CD14-positive monocyte (primary cell): ENCODE results near the gene PA2G4. TPM values are rescaled to one million over a fixed set of nuclear protein-coding genes. Genes with fewer than 3 reads are reported as not detected.
"Not testable (repeated sequence)": the region's sequence is repeated elsewhere in the genome, so short reads cannot be mapped to it uniquely, and the experiment has no call there.

Experiments used
- DNase-seq, 3 donors: peaks; one replicate each; pipeline ENCODE4 v3.0.0-alpha.2; 2011 to 2022
- H2AFZ ChIP-seq: 2 replicates; pipeline ENCODE4 v1.6.0; 2012; ENCODE audit warnings: mild to moderate bottlenecking, low read depth, low read length, inconsistent platforms; ENCODE audit not compliant: insufficient read depth, poor library complexity, severe bottlenecking
- H3K27ac ChIP-seq, 2 donors: 1 replicate in 1 of 2; 2 replicates in 1 of 2; pipeline ENCODE4 v1.5.1; 2012 to 2013; ENCODE audit warnings: low read length in 2 of 2, control low read depth in 1 of 2, inconsistent platforms in 1 of 2, low read depth in 1 of 2, mild to moderate bottlenecking in 1 of 2
- H3K27me3 ChIP-seq, 2 donors: one replicate each; pipeline versions ENCODE4 v1.6.0 to v1.6.1; 2011 to 2013; ENCODE audit warnings: low read length in 2 of 2; ENCODE audit not compliant: control insufficient read depth in 2 of 2, insufficient read depth in 2 of 2
- H3K36me3 ChIP-seq, 2 donors: replicated peaks in 1 of 2; 1 replicate in 1 of 2; 2 replicates in 1 of 2; pipeline versions ENCODE4 v1.5.1 to v1.6.1; 2012 to 2013; ENCODE audit warnings: low read length in 2 of 2, control low read depth in 1 of 2, inconsistent platforms in 1 of 2, mild to moderate bottlenecking in 1 of 2; ENCODE audit not compliant: insufficient read depth in 2 of 2, control insufficient read depth in 1 of 2
- H3K4me1 ChIP-seq, 2 donors: 1 replicate in 1 of 2; 2 replicates in 1 of 2; pipeline versions ENCODE4 v1.5.1 to v1.6.1; 2012 to 2013; ENCODE audit warnings: low read length in 2 of 2, control low read depth in 1 of 2, inconsistent platforms in 1 of 2, mild to moderate bottlenecking in 1 of 2, moderate library complexity in 1 of 2; ENCODE audit not compliant: insufficient read depth in 2 of 2, control insufficient read depth in 1 of 2
- H3K4me2 ChIP-seq: replicated peaks from 2 replicates; pipeline ENCODE3; 2012; ENCODE audit warnings: low read length, moderate library complexity, mild to moderate bottlenecking; ENCODE audit not compliant: poor library complexity, severe bottlenecking; ENCODE audit errors: extremely low read depth
- H3K4me3 ChIP-seq, 3 experiments: fragments of 200-600 bp in 1 of 3; sonication (generic) in 1 of 3; replicated peaks in 1 of 3; 1 replicate in 2 of 3; 2 replicates in 1 of 3; pipeline ENCODE4 v1.5.1; 2011 to 2013; ENCODE audit warnings: low read length in 3 of 3, mild to moderate bottlenecking in 3 of 3, control low read depth in 2 of 3, low read depth in 2 of 3, inconsistent platforms in 1 of 3, moderate library complexity in 1 of 3
- H3K79me2 ChIP-seq: 2 replicates; pipeline ENCODE4 v1.6.0; 2012; ENCODE audit warnings: mild to moderate bottlenecking, control low read depth, inconsistent platforms, low read length, moderate library complexity; ENCODE audit not compliant: insufficient read depth
- H3K9ac ChIP-seq: 2 replicates; pipeline ENCODE4 v1.6.0; 2017; ENCODE audit warnings: low read length, mild to moderate bottlenecking; ENCODE audit not compliant: insufficient read depth, poor library complexity, severe bottlenecking
- H3K9me3 ChIP-seq, 2 donors: replicated peaks in 1 of 2; 1 replicate in 1 of 2; 2 replicates in 1 of 2; pipeline versions ENCODE4 v1.5.1 to v1.6.1; 2012 to 2013; ENCODE audit warnings: low read length in 2 of 2, control low read depth in 1 of 2; ENCODE audit not compliant: control insufficient read depth in 1 of 2, insufficient read depth in 1 of 2
- H4K20me1 ChIP-seq: 2 replicates; pipeline ENCODE4 v1.6.0; 2012; ENCODE audit warnings: mild to moderate bottlenecking, low read length, control low read depth, moderate library complexity; ENCODE audit not compliant: insufficient read depth
- H3K27ac Mint-ChIP-seq, 7 donors: one replicate each; pipeline ENCODE4 v1.8.0; 2020; ENCODE audit warnings: mild to moderate bottlenecking in 7 of 7, mixed read lengths in 7 of 7, moderate library complexity in 6 of 7, inconsistent platforms in 2 of 7
- H3K27me3 Mint-ChIP-seq, 3 donors: one replicate each; pipeline ENCODE4 v1.8.0; 2021 to 2022; ENCODE audit warnings: low read depth in 3 of 3, mild to moderate bottlenecking in 3 of 3, mixed read lengths in 3 of 3, moderate library complexity in 3 of 3, inconsistent platforms in 1 of 3
- H3K36me3 Mint-ChIP-seq, 2 donors: one replicate each; pipeline ENCODE4 v1.8.0; 2020; ENCODE audit warnings: mixed read lengths in 2 of 2, inconsistent platforms in 1 of 2, mild to moderate bottlenecking in 1 of 2
- H3K4me1 Mint-ChIP-seq: one replicate; pipeline ENCODE4 v1.8.0; 2020; ENCODE audit warnings: mild to moderate bottlenecking, mixed read lengths
- H3K4me3 Mint-ChIP-seq, 2 donors: one replicate each; pipeline ENCODE4 v1.8.0; 2020; ENCODE audit warnings: mild to moderate bottlenecking in 2 of 2, mixed read lengths in 2 of 2, moderate library complexity in 1 of 2
- H3K9me3 Mint-ChIP-seq, 7 donors: one replicate each; pipeline ENCODE4 v1.8.0; 2020 to 2022; ENCODE audit warnings: mixed read lengths in 7 of 7, mild to moderate bottlenecking in 6 of 7, moderate library complexity in 6 of 7, inconsistent platforms in 2 of 7
- WGBS: methylation state at CpG from one replicate; pipeline ENCODE4 v1.1.5; 2013; ENCODE audit warnings: missing lambda C conversion rate; ENCODE audit not compliant: insufficient coverage; 5-methylcytosine and 5-hydroxymethylcytosine counted together
- intact Hi-C, 2 donors: fragments of 100-400 bp; cut with micrococcal nuclease; formaldehyde crosslinking; loops; one replicate each; pipeline versions ENCODE4 v1.15.0 to v1.15.1; 2023
- polyA plus RNA-seq, 3 donors: library from polyadenylated mRNA; depleted of rRNA in 1 of 3; unstranded in 2 of 3; stranded (reverse) in 1 of 3; fragments of 300-500 nt in 2 of 3; fragments of >200 nt in 1 of 3; fragmentation: Illumina TruSeq in 2 of 3; gene quantifications; 1 replicate in 2 of 3; 2 replicates in 1 of 3; pipeline ENCODE4 v1.2.3, GENCODE V29; 2012 to 2021
- TF ChIP-seq, protein P1 (sequence below): fragments of 200-600 bp; IDR thresholded peaks from one replicate; pipeline ENCODE4 v1.8.0; 2022; ENCODE audit warnings: antibody characterized with exemption, mild to moderate bottlenecking

Gene PA2G4
- polyA plus RNA-seq, 3 donors, result 83.0 to 84.2 (median 83.0) TPM

DNA sequence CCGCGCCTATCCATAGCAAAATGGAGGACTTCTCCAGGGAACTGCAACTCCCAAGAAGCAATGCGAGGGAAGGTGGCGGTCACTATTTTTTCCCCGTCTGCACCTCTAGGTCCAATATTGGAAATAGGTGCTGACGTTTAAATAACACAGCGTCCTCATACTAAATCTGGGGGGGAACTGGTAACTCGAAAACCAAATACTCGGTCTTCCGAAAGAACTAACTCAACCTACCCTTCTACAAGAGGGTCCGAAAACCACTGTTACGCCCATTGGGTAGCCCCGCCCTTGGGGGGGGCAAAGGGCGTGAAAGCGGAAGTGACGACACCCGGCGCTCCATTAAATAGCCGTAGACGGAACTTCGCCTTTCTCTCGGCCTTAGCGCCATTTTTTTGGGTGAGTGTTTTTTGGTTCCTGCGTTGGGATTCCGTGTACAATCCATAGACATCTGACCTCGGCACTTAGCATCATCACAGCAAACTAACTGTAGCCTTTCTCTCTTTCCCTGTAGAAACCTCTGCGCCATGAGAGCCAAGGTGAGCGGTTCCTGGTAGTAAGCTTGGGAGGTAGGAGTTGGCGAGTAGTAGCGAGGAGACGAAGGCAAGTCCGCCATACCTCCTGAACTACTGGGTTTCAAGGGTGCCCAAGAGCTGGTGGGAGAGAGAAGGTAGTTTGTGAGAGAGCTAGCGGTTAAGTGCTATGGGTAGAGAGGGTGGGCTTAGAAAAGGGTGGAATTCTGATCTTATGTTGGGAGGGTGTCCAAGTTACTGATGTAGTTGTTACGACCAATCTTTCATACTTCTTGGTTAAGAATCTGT is 12.1 kb downstream of the PA2G4 start, which contains the start of gene RPL41:
TSS of gene RPL41 (plus strand) at position 367 of the 815 bp plus-strand sequence.
- no peaks in the 10 kb centered on the region for H3K27me3 Mint-ChIP-seq
- peak; percentile 92 to 94 (median 93) for DNase-seq
- peaks cover 14% of the 10 kb centered on the region for H4K20me1 ChIP-seq
- H3K27ac Mint-ChIP-seq, result peak within 1 kb of the TSS; percentile 97 to 100 (median 99)
- no peaks in the 10 kb centered on the region for H3K9me3 ChIP-seq
- peak within 1 kb of the TSS; percentile 85 for H3K4me2 ChIP-seq
- H3K79me2 ChIP-seq, result peaks cover 47% of the 10 kb centered on the region
- peak within 1 kb of the TSS; percentile 91 for H3K9ac ChIP-seq
- peak within 1 kb of the TSS; percentile 95 to 98 for H3K4me3 Mint-ChIP-seq
- H3K4me1 Mint-ChIP-seq, result peaks cover 31% of the 10 kb centered on the region
- peak within 1 kb of the TSS; percentile 88 to 97 (median 89) for H3K4me3 ChIP-seq
- H3K36me3 ChIP-seq, result peaks cover 34 to 38% of the 10 kb centered on the region in 2 donors
- H3K27me3 ChIP-seq, result no peaks in the 10 kb centered on the region
- TF ChIP-seq, protein P1, sequence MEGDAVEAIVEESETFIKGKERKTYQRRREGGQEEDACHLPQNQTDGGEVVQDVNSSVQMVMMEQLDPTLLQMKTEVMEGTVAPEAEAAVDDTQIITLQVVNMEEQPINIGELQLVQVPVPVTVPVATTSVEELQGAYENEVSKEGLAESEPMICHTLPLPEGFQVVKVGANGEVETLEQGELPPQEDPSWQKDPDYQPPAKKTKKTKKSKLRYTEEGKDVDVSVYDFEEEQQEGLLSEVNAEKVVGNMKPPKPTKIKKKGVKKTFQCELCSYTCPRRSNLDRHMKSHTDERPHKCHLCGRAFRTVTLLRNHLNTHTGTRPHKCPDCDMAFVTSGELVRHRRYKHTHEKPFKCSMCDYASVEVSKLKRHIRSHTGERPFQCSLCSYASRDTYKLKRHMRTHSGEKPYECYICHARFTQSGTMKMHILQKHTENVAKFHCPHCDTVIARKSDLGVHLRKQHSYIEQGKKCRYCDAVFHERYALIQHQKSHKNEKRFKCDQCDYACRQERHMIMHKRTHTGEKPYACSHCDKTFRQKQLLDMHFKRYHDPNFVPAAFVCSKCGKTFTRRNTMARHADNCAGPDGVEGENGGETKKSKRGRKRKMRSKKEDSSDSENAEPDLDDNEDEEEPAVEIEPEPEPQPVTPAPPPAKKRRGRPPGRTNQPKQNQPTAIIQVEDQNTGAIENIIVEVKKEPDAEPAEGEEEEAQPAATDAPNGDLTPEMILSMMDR, result no peak
- peak within 1 kb of the TSS; percentile 83 for H2AFZ ChIP-seq
- WGBS, result 3% methylated on average over 8 of the region's 34 CpGs
- no peaks in the 10 kb centered on the region for H3K9me3 Mint-ChIP-seq
- H3K4me1 ChIP-seq, result peaks cover 30 to 31% of the 10 kb centered on the region in 2 donors
- intact Hi-C loops, result loop anchor here (5.0 to 10.0 kb wide), 4 partner anchors 36 to 292 kb away; partner anchors contain the start of genes RPS26 (in 2 of the 2), DNAJC14 (in 1 of the 2), MYL6B (in 1 of the 2) and RAB5B (in 1 of the 2)
- peak within 1 kb of the TSS; percentile 90 to 98 for H3K27ac ChIP-seq
- peaks cover 42 to 45% of the 10 kb centered on the region in 2 donors for H3K36me3 Mint-ChIP-seq

DNA sequence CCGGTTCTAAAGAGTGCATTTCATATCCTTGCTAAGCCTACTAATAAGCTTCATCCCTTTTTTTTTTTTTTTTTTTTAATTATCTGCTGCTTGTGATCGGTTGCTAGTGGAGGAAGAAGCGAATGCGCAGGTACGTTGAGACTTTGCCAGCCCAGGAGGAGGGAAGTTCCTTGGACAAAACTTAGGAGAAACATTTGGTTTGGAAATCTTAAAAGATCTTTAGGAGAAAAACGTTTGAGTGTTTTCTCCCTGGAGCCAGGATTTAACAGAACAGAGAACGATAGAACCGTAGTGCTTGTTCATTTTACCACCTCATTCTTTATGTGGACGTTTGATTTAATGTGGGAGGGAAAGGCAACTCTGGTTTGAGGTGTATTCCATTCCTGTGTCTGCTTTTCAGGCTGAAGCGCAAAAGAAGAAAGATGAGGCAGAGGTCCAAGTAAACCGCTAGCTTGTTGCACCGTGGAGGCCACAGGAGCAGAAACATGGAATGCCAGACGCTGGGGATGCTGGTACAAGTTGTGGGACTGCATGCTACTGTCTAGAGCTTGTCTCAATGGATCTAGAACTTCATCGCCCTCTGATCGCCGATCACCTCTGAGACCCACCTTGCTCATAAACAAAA is 12.8 kb downstream of the PA2G4 start:
- Histone ChIP-seq H3K27ac (peak overlapping the region; percentile 90 to 98), H3K4me2 (peak overlapping the region; percentile 85), H3K9ac (peak overlapping the region; percentile 91), H3K4me1 (peaks cover 30 to 31% of the 10 kb centered on the region in 2 donors), H3K79me2 (peaks cover 53% of the 10 kb centered on the region), H3K4me3 (peak overlapping the region; percentile 88 to 97 (median 89)), H4K20me1 (peaks cover 22% of the 10 kb centered on the region), H3K36me3 (peaks cover 29 to 39% of the 10 kb centered on the region in 2 donors)
- WGBS, result 4% methylated on average over 4 of the region's 16 CpGs
- Mint-ChIP-seq H3K4me1 (peaks cover 33% of the 10 kb centered on the region), H3K36me3 (peaks cover 44 to 46% of the 10 kb centered on the region in 2 donors), H3K27ac (peak overlapping the region; percentile 97 to 100 (median 99)), H3K4me3 (peak overlapping the region; percentile 95 to 98)
- not testable (repeated sequence) for H3K27me3 Mint-ChIP-seq, H3K9me3 Mint-ChIP-seq, DNase-seq, H3K27me3 ChIP-seq, H2AFZ ChIP-seq, H3K9me3 ChIP-seq
- intact Hi-C loops, result loop anchor here (5.0 to 10.0 kb wide), 4 partner anchors 35 to 292 kb away; partner anchors contain the start of genes RPS26 (in 2 of the 2), DNAJC14 (in 1 of the 2), MYL6B (in 1 of the 2) and RAB5B (in 1 of the 2)
